ENCODE results near the gene FANCC. TPM values are rescaled to one million over a fixed set of nuclear protein-coding genes. Genes with fewer than 3 reads are reported as not detected.

FANCC gene
- total RNA-seq, 1 experiment from 2014 or later: 25.3 TPM

GRCh38 chr9:95082401-95083084 is 235.0 kb downstream of the FANCC start:
- Histone ChIP-seq H3K27me3 (replicated peaks; ENCODE audit: insufficient read depth, low read depth, low read length, poor library complexity) (no peaks in the 10 kb centered on the region), H3K4me1 (ENCODE audit: insufficient read depth, low read length, poor library complexity, severe bottlenecking) (no peaks in the 10 kb centered on the region), H3K9me3 (ENCODE audit: low read depth, low read length, poor library complexity, severe bottlenecking) (no peaks in the 10 kb centered on the region), H3K36me3 (ENCODE audit: insufficient read depth, low read length, poor library complexity, severe bottlenecking) (no peaks in the 10 kb centered on the region), H3K27ac (ENCODE audit: low read depth, low read length, poor library complexity, severe bottlenecking) (no peak overlapping the region), H3K4me3 (ENCODE audit: low read depth, low read length, poor library complexity, severe bottlenecking) (no peak overlapping the region)
- intact Hi-C loops (cut with micrococcal nuclease; ENCODE audit: unreplicated experiment): no loop called here
- ChIA-PET CTCF (no interaction called here), POLR2A (ENCODE audit: low non-redundant PET) (no interaction called here)
- DNase-seq (ENCODE audit: low spot score): no peak
- TF ChIP-seq CTCF (conservative IDR thresholded peaks at IDR 0.05; ENCODE audit: low read depth, low read length) (no peak), EZH2 (IDR thresholded peaks at IDR 0.05; ENCODE audit: borderline replicate concordance, low read depth, low read length, poor library complexity, severe bottlenecking) (no peak)
- no TSS peak for BruUV-seq (replicated peaks)

- intact Hi-C loops (cut with micrococcal nuclease; ENCODE audit: unreplicated experiment): no loop called here
- Histone ChIP-seq H3K4me3 (ENCODE audit: low read depth, low read length, poor library complexity, severe bottlenecking) (no peak overlapping the region), H3K4me1 (ENCODE audit: insufficient read depth, low read length, poor library complexity, severe bottlenecking) (no peaks in the 10 kb centered on the region), H3K27ac (ENCODE audit: low read depth, low read length, poor library complexity, severe bottlenecking) (no peak overlapping the region), H3K27me3 (replicated peaks; ENCODE audit: insufficient read depth, low read depth, low read length, poor library complexity) (no peaks in the 10 kb centered on the region), H3K36me3 (ENCODE audit: insufficient read depth, low read length, poor library complexity, severe bottlenecking) (no peaks in the 10 kb centered on the region), H3K9me3 (ENCODE audit: low read depth, low read length, poor library complexity, severe bottlenecking) (no peaks in the 10 kb centered on the region)
- CTCF ChIA-PET: no interaction called here
- POLR2A ChIA-PET (ENCODE audit: low non-redundant PET): no interaction called here
- no peak for DNase-seq (ENCODE audit: low spot score)
- no TSS peak for BruUV-seq (replicated peaks)
- TF ChIP-seq EZH2 (IDR thresholded peaks at IDR 0.05; ENCODE audit: borderline replicate concordance, low read depth, low read length, poor library complexity, severe bottlenecking) (no peak), CTCF (conservative IDR thresholded peaks at IDR 0.05; ENCODE audit: low read depth, low read length) (no peak)
Observed at GRCh38 chr9:95081998-95082397, 235.5 kb downstream of the FANCC start.

- intact Hi-C loops (cut with micrococcal nuclease; ENCODE audit: unreplicated experiment): no loop called here
- Histone ChIP-seq H3K4me3 (ENCODE audit: low read depth, low read length, poor library complexity, severe bottlenecking) (no peak overlapping the region), H3K27me3 (replicated peaks; ENCODE audit: insufficient read depth, low read depth, low read length, poor library complexity) (no peaks in the 10 kb centered on the region), H3K4me1 (ENCODE audit: insufficient read depth, low read length, poor library complexity, severe bottlenecking) (no peaks in the 10 kb centered on the region), H3K9me3 (ENCODE audit: low read depth, low read length, poor library complexity, severe bottlenecking) (no peaks in the 10 kb centered on the region), H3K36me3 (ENCODE audit: insufficient read depth, low read length, poor library complexity, severe bottlenecking) (no peaks in the 10 kb centered on the region), H3K27ac (ENCODE audit: low read depth, low read length, poor library complexity, severe bottlenecking) (no peak overlapping the region)
- CTCF ChIA-PET: no interaction called here
- no peak for TF ChIP-seq CTCF (conservative IDR thresholded peaks at IDR 0.05; ENCODE audit: low read depth, low read length)
- TF ChIP-seq EZH2 (IDR thresholded peaks at IDR 0.05; ENCODE audit: borderline replicate concordance, low read depth, low read length, poor library complexity, severe bottlenecking): no peak
- no peak for DNase-seq (ENCODE audit: low spot score)
- BruUV-seq (replicated peaks): no TSS peak
- POLR2A ChIA-PET (ENCODE audit: low non-redundant PET): no interaction called here
Observed at GRCh38 chr9:95080961-95081647, 236.4 kb downstream of the FANCC start.
